ENCODE data around the gene CSK. TPM values are rescaled to one million over a fixed set of nuclear protein-coding genes. Genes with fewer than 3 reads are reported as not detected.

Gene CSK
- total RNA-seq, 4 donors from 2014 or later, result 59.7 to 176 (median 73.4) TPM

DNA sequence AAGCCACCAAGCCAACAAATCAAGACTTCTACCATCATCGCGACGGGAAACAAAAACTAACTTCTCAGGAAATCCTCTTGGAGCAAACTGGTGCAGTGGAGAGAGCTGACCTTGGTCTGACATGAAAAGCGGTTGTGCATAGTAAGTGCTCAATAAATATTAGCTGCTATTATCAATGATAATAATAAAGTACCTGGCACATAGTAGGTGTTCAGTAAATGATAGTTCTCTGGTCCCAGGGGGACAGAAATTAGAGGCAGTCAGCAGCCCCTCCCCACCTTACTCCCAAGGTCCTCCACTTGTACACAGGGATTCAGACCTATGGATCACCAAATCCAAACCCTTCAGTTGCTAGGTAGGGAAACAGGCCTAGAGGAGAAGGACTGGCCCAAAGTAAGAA is 6.0 kb upstream of the CSK start:
- TF ChIP-seq EP300 (IDR thresholded peaks at IDR 0.05; ENCODE audit: low read depth) (no peak), POLR2AphosphoS5 (IDR thresholded peaks at IDR 0.05) (no peak), POLR2A (IDR thresholded peaks at IDR 0.05) (no peak)
- TF ChIP-seq, protein P1, sequence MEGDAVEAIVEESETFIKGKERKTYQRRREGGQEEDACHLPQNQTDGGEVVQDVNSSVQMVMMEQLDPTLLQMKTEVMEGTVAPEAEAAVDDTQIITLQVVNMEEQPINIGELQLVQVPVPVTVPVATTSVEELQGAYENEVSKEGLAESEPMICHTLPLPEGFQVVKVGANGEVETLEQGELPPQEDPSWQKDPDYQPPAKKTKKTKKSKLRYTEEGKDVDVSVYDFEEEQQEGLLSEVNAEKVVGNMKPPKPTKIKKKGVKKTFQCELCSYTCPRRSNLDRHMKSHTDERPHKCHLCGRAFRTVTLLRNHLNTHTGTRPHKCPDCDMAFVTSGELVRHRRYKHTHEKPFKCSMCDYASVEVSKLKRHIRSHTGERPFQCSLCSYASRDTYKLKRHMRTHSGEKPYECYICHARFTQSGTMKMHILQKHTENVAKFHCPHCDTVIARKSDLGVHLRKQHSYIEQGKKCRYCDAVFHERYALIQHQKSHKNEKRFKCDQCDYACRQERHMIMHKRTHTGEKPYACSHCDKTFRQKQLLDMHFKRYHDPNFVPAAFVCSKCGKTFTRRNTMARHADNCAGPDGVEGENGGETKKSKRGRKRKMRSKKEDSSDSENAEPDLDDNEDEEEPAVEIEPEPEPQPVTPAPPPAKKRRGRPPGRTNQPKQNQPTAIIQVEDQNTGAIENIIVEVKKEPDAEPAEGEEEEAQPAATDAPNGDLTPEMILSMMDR (IDR thresholded peaks at IDR 0.05), result no peak
- Histone ChIP-seq H3K27ac (peak overlapping the region in 2 of 4 donors; percentile 10 to 77), H3K27me3 (no peaks in the 10 kb centered on the region), H3K9me3 (no peaks in the 10 kb centered on the region), H3K4me3 (no peak overlapping the region), H3K4me1 (peaks cover 21 to 84% (median 52%) of the 10 kb centered on the region in 4 donors), H3K36me3 (no peaks in the 10 kb centered on the region)
- in situ Hi-C loops (cut with MboI; ENCODE audit: low pct_ligation_motif_present in 1 of 4, low pct_unique_long_range_greater_than_20kb in 1 of 4, low sequenced_read_pairs in 3 of 4) (loop anchor here in 2 of 4 donors (10.0 kb wide), 1 partner anchor 169 kb away; no protein-coding TSS in a partner anchor), intact Hi-C loops (cut with DNase I; ENCODE audit: low total_unique reads) (no loop called here)
- 95% methylated on average over 4 of the region's 4 CpGs; no CpG with 5 or more reads in 1 of the 2 donors for WGBS, 2 donors (ENCODE audit: low coverage in 1 of 2)
- no peak for DNase-seq

- TF ChIP-seq POLR2AphosphoS5 (IDR thresholded peaks at IDR 0.05), result no peak
- TF ChIP-seq POLR2A (IDR thresholded peaks at IDR 0.05), result no peak
- no peak for TF ChIP-seq EP300 (IDR thresholded peaks at IDR 0.05; ENCODE audit: low read depth)
- TF ChIP-seq, protein P1 (IDR thresholded peaks at IDR 0.05), result no peak
- DNase-seq, result peak; percentile 42
- Histone ChIP-seq H3K36me3 (no peaks in the 10 kb centered on the region), H3K9me3 (no peaks in the 10 kb centered on the region), H3K27ac (peak overlapping the region; percentile 77 to 87 (median 81)), H3K4me3 (no peak overlapping the region), H3K4me1 (peaks cover 29 to 86% (median 56%) of the 10 kb centered on the region in 4 donors), H3K27me3 (no peaks in the 10 kb centered on the region)
- 42% methylated on average over 13 of the region's 13 CpGs; no CpG with 5 or more reads in 1 of the 2 donors for WGBS, 2 donors (ENCODE audit: low coverage in 1 of 2)
- intact Hi-C loops (cut with DNase I; ENCODE audit: low total_unique reads), result no loop called here
- in situ Hi-C loops (cut with MboI; ENCODE audit: low pct_ligation_motif_present in 1 of 4, low pct_unique_long_range_greater_than_20kb in 1 of 4, low sequenced_read_pairs in 3 of 4), result loop anchor here in 2 of 4 donors (10.0 kb wide), 1 partner anchor 168 kb away; no protein-coding TSS in a partner anchor
Observed at GRCh38 chr15:74776821-74777768, 4.8 kb upstream of the CSK start.

- intact Hi-C loops (cut with DNase I; ENCODE audit: low total_unique reads), result no loop called here
- Histone ChIP-seq H3K27me3 (no peaks in the 10 kb centered on the region), H3K9me3 (no peaks in the 10 kb centered on the region), H3K4me1 (peaks cover 29 to 87% (median 57%) of the 10 kb centered on the region in 4 donors), H3K27ac (peak overlapping the region; percentile 77 to 87 (median 84)), H3K4me3 (no peak overlapping the region), H3K36me3 (no peaks in the 10 kb centered on the region)
- 71 to 75% methylated on average over 5 to 6 of the region's 6 CpGs for whole genome bisulfite sequencing, 2 donors (ENCODE audit: low coverage in 1 of 2)
- no peak for DNase-seq
- in situ Hi-C loops (cut with MboI; ENCODE audit: low pct_ligation_motif_present in 1 of 4, low pct_unique_long_range_greater_than_20kb in 1 of 4, low sequenced_read_pairs in 3 of 4), result loop anchor here in 2 of 4 donors (10.0 kb wide), 1 partner anchor 167 kb away; no protein-coding TSS in a partner anchor
- TF ChIP-seq POLR2A (IDR thresholded peaks at IDR 0.05), result no peak
- TF ChIP-seq, protein P1 (IDR thresholded peaks at IDR 0.05), result no peak
- no peak for TF ChIP-seq EP300 (IDR thresholded peaks at IDR 0.05; ENCODE audit: low read depth)
- no peak for TF ChIP-seq POLR2AphosphoS5 (IDR thresholded peaks at IDR 0.05)
Observed at GRCh38 chr15:74777769-74778598, 3.9 kb upstream of the CSK start.

Data from transverse colon (tissue), 4 donors.